Prostate gland (tissue), 2 donors: ENCODE data around the gene TP63. TPM values are rescaled to one million over a fixed set of nuclear protein-coding genes. Genes with fewer than 3 reads are reported as not detected.

Experiments used
- DNase-seq: peaks from one replicate; pipeline ENCODE4 v3.0.0-alpha.2; 2019; ENCODE audit warnings: low spot score
- H3K27ac ChIP-seq, 2 donors: fragments of 200-600 bp; sonication (generic); 2 replicates each; pipeline ENCODE4 v1.5.1; 2017 to 2019
- H3K27me3 ChIP-seq: fragments of 200-600 bp; sonication (generic); replicated peaks from 2 replicates; pipeline ENCODE4 v1.5.1; 2019; ENCODE audit not compliant: insufficient read depth
- H3K36me3 ChIP-seq, 2 donors: fragments of 200-600 bp; sonication (generic); 1 replicate in 1 of 2; 2 replicates in 1 of 2; pipeline versions ENCODE4 v1.5.1 to v1.8.1; 2017 to 2019
- H3K4me1 ChIP-seq: fragments of 200-600 bp; sonication (generic); replicated peaks from 2 replicates; pipeline ENCODE4 v1.5.1; 2019
- H3K4me3 ChIP-seq, 2 donors: fragments of 200-600 bp; sonication (generic); 2 replicates each; pipeline ENCODE4 v1.5.1; 2017 to 2019
- H3K9me3 ChIP-seq: fragments of 200-600 bp; sonication (generic); 2 replicates; pipeline ENCODE4 v1.5.1; 2017
- POLR2A ChIP-seq: fragments of 450-650 bp; IDR thresholded peaks from one replicate; pipeline ENCODE4 v1.6.1; 2016; ENCODE audit warnings: antibody characterized with exemption, mild to moderate bottlenecking
- POLR2AphosphoS5 ChIP-seq: sonication (generic); formaldehyde crosslinking; IDR thresholded peaks from one replicate; pipeline ENCODE4 v1.6.1; 2017; ENCODE audit warnings: antibody characterized with exemption
- WGBS: methylation state at CpG from one replicate; pipeline ENCODE4 v1.1.5; 2018; 5-methylcytosine and 5-hydroxymethylcytosine counted together
- intact Hi-C: fragments of 100-400 bp; cut with DNase I; formaldehyde crosslinking; loops from one replicate; pipeline ENCODE4 v1.14.2; 2022
- total RNA-seq, 2 donors: library from RNA; depleted of rRNA; stranded (reverse); fragments of >200 nt; gene quantifications; one replicate each; pipeline ENCODE4 v1.1.0, GENCODE V29; 2016
- TF ChIP-seq, protein P1 (sequence below), 4 experiments: fragments of 200-600 bp in 2 of 4; fragments of 450-650 bp in 2 of 4; sonication (generic) in 2 of 4; IDR thresholded peaks; 1 replicate in 3 of 4; 2 replicates in 1 of 4; pipeline ENCODE4 v1.5.1; 2016 to 2019; ENCODE audit warnings: antibody characterized with exemption in 4 of 4, mild to moderate bottlenecking in 2 of 4, moderate library complexity in 2 of 4

Gene TP63
- total RNA-seq, 2 donors from 2014 or later: 39.9 to 67.5 TPM

DNA sequence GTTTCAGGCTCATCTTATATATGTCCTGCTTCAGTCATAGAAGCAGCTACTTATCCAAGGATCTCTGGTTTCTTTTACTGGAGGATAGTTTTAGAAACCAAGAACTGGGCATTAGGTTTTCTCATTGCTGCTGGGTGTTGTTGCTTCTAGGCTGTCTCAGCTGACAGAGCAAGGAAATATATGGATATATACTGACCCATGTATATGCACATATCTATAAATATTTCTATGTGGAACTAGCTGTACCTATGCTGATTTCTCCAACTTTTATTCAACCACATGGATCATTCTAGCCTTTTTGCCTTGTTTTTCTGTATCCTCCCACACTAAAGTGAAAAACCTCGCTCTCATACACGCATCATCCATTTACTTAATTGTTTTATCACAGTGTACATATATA is 64.2 kb downstream of the TP63 start:
- Histone ChIP-seq H3K27ac (no peak overlapping the region), H3K4me1 (no peaks in the 10 kb centered on the region), H3K4me3 (no peak overlapping the region), H3K36me3 (no peaks in the 10 kb centered on the region), H3K27me3 (no peaks in the 10 kb centered on the region), H3K9me3 (no peaks in the 10 kb centered on the region)
- TF ChIP-seq POLR2AphosphoS5 (no peak), POLR2A (no peak)
- TF ChIP-seq, protein P1, sequence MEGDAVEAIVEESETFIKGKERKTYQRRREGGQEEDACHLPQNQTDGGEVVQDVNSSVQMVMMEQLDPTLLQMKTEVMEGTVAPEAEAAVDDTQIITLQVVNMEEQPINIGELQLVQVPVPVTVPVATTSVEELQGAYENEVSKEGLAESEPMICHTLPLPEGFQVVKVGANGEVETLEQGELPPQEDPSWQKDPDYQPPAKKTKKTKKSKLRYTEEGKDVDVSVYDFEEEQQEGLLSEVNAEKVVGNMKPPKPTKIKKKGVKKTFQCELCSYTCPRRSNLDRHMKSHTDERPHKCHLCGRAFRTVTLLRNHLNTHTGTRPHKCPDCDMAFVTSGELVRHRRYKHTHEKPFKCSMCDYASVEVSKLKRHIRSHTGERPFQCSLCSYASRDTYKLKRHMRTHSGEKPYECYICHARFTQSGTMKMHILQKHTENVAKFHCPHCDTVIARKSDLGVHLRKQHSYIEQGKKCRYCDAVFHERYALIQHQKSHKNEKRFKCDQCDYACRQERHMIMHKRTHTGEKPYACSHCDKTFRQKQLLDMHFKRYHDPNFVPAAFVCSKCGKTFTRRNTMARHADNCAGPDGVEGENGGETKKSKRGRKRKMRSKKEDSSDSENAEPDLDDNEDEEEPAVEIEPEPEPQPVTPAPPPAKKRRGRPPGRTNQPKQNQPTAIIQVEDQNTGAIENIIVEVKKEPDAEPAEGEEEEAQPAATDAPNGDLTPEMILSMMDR (IDR thresholded peaks at IDR 0.05): no peak
- intact Hi-C loops: no loop called here
- no peak for DNase-seq
- WGBS: 97% methylated on average over 2 of the region's 2 CpGs

DNA sequence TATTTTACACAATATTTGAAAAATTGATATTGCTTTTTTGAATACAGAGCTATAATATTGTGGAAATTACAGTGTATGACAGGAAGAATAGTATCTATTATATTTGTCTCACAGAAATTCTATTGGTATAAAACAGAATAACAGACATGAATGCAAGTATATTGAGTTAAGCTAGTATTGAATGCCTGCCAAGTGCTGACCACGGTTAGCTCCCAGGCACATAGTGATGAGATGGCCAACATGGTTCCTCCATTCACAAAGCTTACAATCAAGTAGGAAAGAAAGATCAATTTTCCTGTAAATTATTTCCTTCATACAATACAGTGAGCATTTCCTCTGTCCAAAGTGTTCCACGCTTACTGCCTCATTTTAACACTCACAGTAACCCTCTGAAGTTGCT is 67.6 kb downstream of the TP63 start:
- intact Hi-C loops: no loop called here
- 68% methylated on average over 2 of the region's 2 CpGs for WGBS

DNA sequence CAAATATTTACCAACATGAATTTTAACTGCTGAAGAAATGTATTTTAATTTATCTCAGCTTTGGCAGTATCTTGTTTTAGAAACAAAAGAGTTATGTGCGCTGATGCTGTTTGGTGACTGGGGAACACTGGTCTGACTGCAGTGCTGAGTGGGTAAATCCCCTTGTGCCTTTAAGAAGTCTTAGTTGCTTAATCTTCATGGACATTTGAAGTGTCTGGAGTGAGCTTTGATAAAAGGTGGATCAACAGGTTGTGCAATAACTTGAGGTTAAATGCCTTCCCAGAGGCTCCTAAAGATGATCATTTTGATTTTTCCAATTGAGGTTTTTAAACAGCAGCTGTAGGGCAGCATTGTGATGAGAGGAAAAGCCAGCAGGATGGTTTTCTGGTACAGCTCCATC is 68.7 kb downstream of the TP63 start:
- no peak for DNase-seq
- no peak overlapping the region for H3K4me3 ChIP-seq
- H3K9me3 ChIP-seq: no peaks in the 10 kb centered on the region
- no peaks in the 10 kb centered on the region for H3K27me3 ChIP-seq
- WGBS: 97% methylated on average over 1 of the region's 1 CpG
- no peaks in the 10 kb centered on the region for H3K4me1 ChIP-seq
- intact Hi-C loops: no loop called here
- no peaks in the 10 kb centered on the region for H3K36me3 ChIP-seq
- H3K27ac ChIP-seq: no peak overlapping the region
- TF ChIP-seq, protein P1 (IDR thresholded peaks at IDR 0.05): no peak
- TF ChIP-seq POLR2A (no peak), POLR2AphosphoS5 (no peak)

More for the DNA sequence above, 67.6 kb downstream of the TP63 start:
- Histone ChIP-seq H3K9me3 (no peaks in the 10 kb centered on the region), H3K27me3 (no peaks in the 10 kb centered on the region), H3K27ac (no peak overlapping the region), H3K4me3 (no peak overlapping the region), H3K36me3 (no peaks in the 10 kb centered on the region), H3K4me1 (no peaks in the 10 kb centered on the region)
- TF ChIP-seq POLR2A (no peak), POLR2AphosphoS5 (no peak)
- TF ChIP-seq, protein P1 (IDR thresholded peaks at IDR 0.05): no peak
- DNase-seq: no peak

DNA sequence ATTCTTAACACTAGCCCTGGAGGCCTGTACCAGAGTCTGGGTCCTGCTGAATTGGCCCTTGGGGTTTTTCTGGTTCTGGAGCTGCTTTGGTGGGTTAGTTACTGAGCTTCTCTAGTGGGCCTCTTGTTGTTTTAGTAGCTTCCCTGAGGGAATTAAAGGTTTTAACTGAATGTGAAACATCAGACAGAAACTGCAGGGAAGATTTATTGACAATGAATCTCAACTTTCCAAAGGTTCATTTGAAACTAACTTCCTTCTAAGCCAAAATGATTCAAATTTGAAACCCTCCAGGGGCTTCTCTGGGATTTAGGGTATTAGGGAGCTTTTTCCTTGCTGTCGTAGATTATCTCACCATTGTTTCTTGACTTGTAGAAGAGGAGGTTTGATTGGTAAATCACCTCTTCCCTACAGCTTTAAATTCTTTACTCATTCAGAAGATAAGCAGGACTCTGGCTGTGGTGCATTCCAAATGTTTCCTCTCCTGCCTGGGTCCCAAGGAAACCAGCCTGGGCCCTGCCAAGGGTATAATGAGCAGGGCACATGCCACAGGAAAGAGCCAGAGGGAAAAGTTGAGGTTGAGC is 71.0 kb downstream of the TP63 start:
- Histone ChIP-seq H3K27ac (no peak overlapping the region), H3K4me1 (no peaks in the 10 kb centered on the region), H3K27me3 (no peaks in the 10 kb centered on the region), H3K9me3 (no peaks in the 10 kb centered on the region), H3K36me3 (no peaks in the 10 kb centered on the region), H3K4me3 (no peak overlapping the region)
- intact Hi-C loops: no loop called here
- no peak for DNase-seq
- 67% methylated on average over 1 of the region's 1 CpG for WGBS
- TF ChIP-seq POLR2AphosphoS5: no peak
- TF ChIP-seq POLR2A: no peak
- TF ChIP-seq, protein P1 (IDR thresholded peaks at IDR 0.05): no peak

DNA sequence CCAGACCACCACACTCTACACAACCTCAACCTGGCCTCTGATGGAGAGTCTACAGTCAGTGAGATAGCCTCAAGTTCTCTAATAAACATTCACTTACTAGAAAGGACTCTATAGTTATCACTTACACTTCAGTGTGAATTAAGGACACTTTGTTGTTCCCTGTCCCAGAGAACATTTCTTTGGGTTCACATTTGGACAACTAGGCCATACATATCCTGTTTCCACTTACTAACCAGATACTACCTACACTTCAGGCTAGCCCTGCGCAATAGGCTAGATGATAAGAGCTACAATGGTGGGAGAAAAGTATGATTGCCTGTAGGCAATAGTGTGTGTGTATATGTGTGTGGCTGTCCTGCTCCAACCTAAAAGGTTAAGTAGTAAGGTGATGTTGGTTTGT is 72.7 kb downstream of the TP63 start:
- Histone ChIP-seq H3K9me3 (no peaks in the 10 kb centered on the region), H3K27me3 (no peaks in the 10 kb centered on the region), H3K4me1 (no peaks in the 10 kb centered on the region), H3K27ac (no peak overlapping the region), H3K4me3 (no peak overlapping the region), H3K36me3 (no peaks in the 10 kb centered on the region)
- no peak for DNase-seq
- no peak for TF ChIP-seq POLR2A
- TF ChIP-seq, protein P1 (IDR thresholded peaks at IDR 0.05): no peak
- no peak for TF ChIP-seq POLR2AphosphoS5
- intact Hi-C loops: no loop called here
- 96% methylated on average over 1 of the region's 1 CpG for WGBS
